Measurements from ENCODE around the gene FN3K.
"Not testable (repeated sequence)": the region's sequence is repeated elsewhere in the genome, so short reads cannot be mapped to it uniquely, and the experiment has no call there.

The FN3K gene

GRCh38 chr17:82779541-82779940 is 44.1 kb downstream of the FN3K start:
- H3K27ac ChIP-seq (ENCODE audit: low read length): no peak overlapping the region
- peaks cover 6 to 21% of the 10 kb centered on the region in 2 donors for H3K36me3 ChIP-seq (ENCODE audit: control insufficient read depth in 2 of 2, insufficient read depth in 2 of 2, low read length in 2 of 2)
- peaks cover 6% of the 10 kb centered on the region for H3K4me1 ChIP-seq (ENCODE audit: control insufficient read depth, insufficient read depth, low read length)
- no peaks in the 10 kb centered on the region for H3K27me3 ChIP-seq (ENCODE audit: control insufficient read depth in 1 of 2, insufficient read depth in 2 of 2, low read length in 2 of 2)
- no peak overlapping the region for H3K4me3 ChIP-seq (ENCODE audit: low read length in 2 of 2)
- no peaks in the 10 kb centered on the region for H3K9me3 ChIP-seq (ENCODE audit: control insufficient read depth in 2 of 2, low read length in 2 of 2)
- no peak overlapping the region for H3K9ac ChIP-seq (ENCODE audit: low read length in 2 of 2)

- no peaks in the 10 kb centered on the region for H3K4me1 ChIP-seq (ENCODE audit: control insufficient read depth, insufficient read depth, low read length)
- H3K9me3 ChIP-seq (ENCODE audit: control insufficient read depth in 2 of 2, low read length in 2 of 2): no peaks in the 10 kb centered on the region
- peaks cover 8 to 23% of the 10 kb centered on the region in 2 donors for H3K36me3 ChIP-seq (ENCODE audit: control insufficient read depth in 2 of 2, insufficient read depth in 2 of 2, low read length in 2 of 2)
- no peak overlapping the region for H3K4me3 ChIP-seq (ENCODE audit: low read length in 2 of 2)
- H3K9ac ChIP-seq (ENCODE audit: low read length in 2 of 2): no peak overlapping the region
- no peak overlapping the region for H3K27ac ChIP-seq (ENCODE audit: low read length)
- no peaks in the 10 kb centered on the region for H3K27me3 ChIP-seq (ENCODE audit: control insufficient read depth in 1 of 2, insufficient read depth in 2 of 2, low read length in 2 of 2)
Observed at GRCh38 chr17:82780195-82780594, 44.8 kb downstream of the FN3K start.

GRCh38 chr17:82780971-82781893 is 45.8 kb downstream of the FN3K start:
- H3K9me3 ChIP-seq (ENCODE audit: control insufficient read depth in 2 of 2, low read length in 2 of 2): no peaks in the 10 kb centered on the region
- no peak overlapping the region for H3K9ac ChIP-seq (ENCODE audit: low read length in 2 of 2)
- H3K4me1 ChIP-seq (ENCODE audit: control insufficient read depth, insufficient read depth, low read length): no peaks in the 10 kb centered on the region
- H3K27ac ChIP-seq (ENCODE audit: low read length): no peak overlapping the region
- H3K36me3 ChIP-seq (ENCODE audit: control insufficient read depth in 2 of 2, insufficient read depth in 2 of 2, low read length in 2 of 2): peaks cover 8 to 22% of the 10 kb centered on the region in 2 donors
- no peaks in the 10 kb centered on the region for H3K27me3 ChIP-seq (ENCODE audit: control insufficient read depth in 1 of 2, insufficient read depth in 2 of 2, low read length in 2 of 2)
- no peak overlapping the region for H3K4me3 ChIP-seq (ENCODE audit: low read length in 2 of 2)

- Histone ChIP-seq H3K36me3 (ENCODE audit: control insufficient read depth in 2 of 2, insufficient read depth in 2 of 2, low read length in 2 of 2) (peaks cover 8 to 17% of the 10 kb centered on the region in 2 donors), H3K27me3 (ENCODE audit: control insufficient read depth in 1 of 2, insufficient read depth in 2 of 2, low read length in 2 of 2) (no peaks in the 10 kb centered on the region), H3K4me3 (ENCODE audit: low read length in 2 of 2) (no peak overlapping the region), H3K9me3 (ENCODE audit: control insufficient read depth in 2 of 2, low read length in 2 of 2) (no peaks in the 10 kb centered on the region), H3K9ac (ENCODE audit: low read length in 2 of 2) (no peak overlapping the region), H3K4me1 (ENCODE audit: control insufficient read depth, insufficient read depth, low read length) (no peaks in the 10 kb centered on the region), H3K27ac (ENCODE audit: low read length) (no peak overlapping the region)
Observed at GRCh38 chr17:82781894-82782274, 46.5 kb downstream of the FN3K start.

GRCh38 chr17:82782657-82783207 is 47.3 kb downstream of the FN3K start:
- no peak overlapping the region for H3K27ac ChIP-seq (ENCODE audit: low read length)
- peaks cover 8 to 17% of the 10 kb centered on the region in 2 donors for H3K36me3 ChIP-seq (ENCODE audit: control insufficient read depth in 2 of 2, insufficient read depth in 2 of 2, low read length in 2 of 2)
- no peak overlapping the region for H3K9ac ChIP-seq (ENCODE audit: low read length in 2 of 2)
- no peaks in the 10 kb centered on the region for H3K9me3 ChIP-seq (ENCODE audit: control insufficient read depth in 2 of 2, low read length in 2 of 2)
- H3K4me1 ChIP-seq (ENCODE audit: control insufficient read depth, insufficient read depth, low read length): no peaks in the 10 kb centered on the region
- no peaks in the 10 kb centered on the region for H3K27me3 ChIP-seq (ENCODE audit: control insufficient read depth in 1 of 2, insufficient read depth in 2 of 2, low read length in 2 of 2)
- H3K4me3 ChIP-seq (ENCODE audit: low read length in 2 of 2): no peak overlapping the region

GRCh38 chr17:82783498-82783897 is 48.1 kb downstream of the FN3K start:
- no peaks in the 10 kb centered on the region for H3K9me3 ChIP-seq (ENCODE audit: control insufficient read depth in 2 of 2, low read length in 2 of 2)
- peaks cover 8 to 17% of the 10 kb centered on the region in 2 donors for H3K36me3 ChIP-seq (ENCODE audit: control insufficient read depth in 2 of 2, insufficient read depth in 2 of 2, low read length in 2 of 2)
- H3K4me3 ChIP-seq (ENCODE audit: low read length in 2 of 2): no peak overlapping the region
- no peaks in the 10 kb centered on the region for H3K4me1 ChIP-seq (ENCODE audit: control insufficient read depth, insufficient read depth, low read length)
- no peak overlapping the region for H3K9ac ChIP-seq (ENCODE audit: low read length in 2 of 2)
- H3K27ac ChIP-seq (ENCODE audit: low read length): no peak overlapping the region
- H3K27me3 ChIP-seq (ENCODE audit: control insufficient read depth in 1 of 2, insufficient read depth in 2 of 2, low read length in 2 of 2): no peaks in the 10 kb centered on the region

- H3K4me1 ChIP-seq (ENCODE audit: control insufficient read depth, insufficient read depth, low read length); H3K27ac ChIP-seq (ENCODE audit: low read length); H3K4me3 ChIP-seq (ENCODE audit: low read length in 2 of 2); H3K9me3 ChIP-seq (ENCODE audit: control insufficient read depth in 2 of 2, low read length in 2 of 2); H3K27me3 ChIP-seq (ENCODE audit: control insufficient read depth in 1 of 2, insufficient read depth in 2 of 2, low read length in 2 of 2); H3K9ac ChIP-seq (ENCODE audit: low read length in 2 of 2): not testable (repeated sequence)
- H3K36me3 ChIP-seq (ENCODE audit: control insufficient read depth in 2 of 2, insufficient read depth in 2 of 2, low read length in 2 of 2): peaks cover 8 to 17% of the 10 kb centered on the region in 2 donors
Observed at GRCh38 chr17:82785581-82785980, 50.2 kb downstream of the FN3K start.

GRCh38 chr17:82786427-82786826 is 51.0 kb downstream of the FN3K start:
- H3K27ac ChIP-seq (ENCODE audit: low read length): no peak overlapping the region
- no peaks in the 10 kb centered on the region for H3K27me3 ChIP-seq (ENCODE audit: control insufficient read depth in 1 of 2, insufficient read depth in 2 of 2, low read length in 2 of 2)
- H3K9ac ChIP-seq (ENCODE audit: low read length in 2 of 2): no peak overlapping the region
- H3K4me1 ChIP-seq (ENCODE audit: control insufficient read depth, insufficient read depth, low read length): peaks cover 2% of the 10 kb centered on the region
- H3K4me3 ChIP-seq (ENCODE audit: low read length in 2 of 2): no peak overlapping the region
- no peaks in the 10 kb centered on the region for H3K9me3 ChIP-seq (ENCODE audit: control insufficient read depth in 2 of 2, low read length in 2 of 2)
- peaks cover 8 to 17% of the 10 kb centered on the region in 2 donors for H3K36me3 ChIP-seq (ENCODE audit: control insufficient read depth in 2 of 2, insufficient read depth in 2 of 2, low read length in 2 of 2)

- H3K9me3 ChIP-seq (ENCODE audit: control insufficient read depth in 2 of 2, low read length in 2 of 2): no peaks in the 10 kb centered on the region
- H3K4me1 ChIP-seq (ENCODE audit: control insufficient read depth, insufficient read depth, low read length): peaks cover 2% of the 10 kb centered on the region
- H3K4me3 ChIP-seq (ENCODE audit: low read length in 2 of 2): no peak overlapping the region
- H3K9ac ChIP-seq (ENCODE audit: low read length in 2 of 2): no peak overlapping the region
- peaks cover 8 to 15% of the 10 kb centered on the region in 2 donors for H3K36me3 ChIP-seq (ENCODE audit: control insufficient read depth in 2 of 2, insufficient read depth in 2 of 2, low read length in 2 of 2)
- H3K27me3 ChIP-seq (ENCODE audit: control insufficient read depth in 1 of 2, insufficient read depth in 2 of 2, low read length in 2 of 2): no peaks in the 10 kb centered on the region
- no peak overlapping the region for H3K27ac ChIP-seq (ENCODE audit: low read length)
Observed at GRCh38 chr17:82787081-82787848, 51.9 kb downstream of the FN3K start.

GRCh38 chr17:82788206-82789001 is 53.0 kb downstream of the FN3K start:
- H3K9ac ChIP-seq (ENCODE audit: low read length in 2 of 2): no peak overlapping the region

More at GRCh38 chr17:82788206-82789001, 53.0 kb downstream of the FN3K start:
- Histone ChIP-seq H3K9me3 (ENCODE audit: control insufficient read depth in 2 of 2, low read length in 2 of 2) (no peaks in the 10 kb centered on the region), H3K4me1 (ENCODE audit: control insufficient read depth, insufficient read depth, low read length) (peaks cover 4% of the 10 kb centered on the region), H3K27ac (ENCODE audit: low read length) (no peak overlapping the region), H3K36me3 (ENCODE audit: control insufficient read depth in 2 of 2, insufficient read depth in 2 of 2, low read length in 2 of 2) (peaks cover 6 to 7% of the 10 kb centered on the region in 2 donors), H3K4me3 (ENCODE audit: low read length in 2 of 2) (no peak overlapping the region), H3K27me3 (ENCODE audit: control insufficient read depth in 1 of 2, insufficient read depth in 2 of 2, low read length in 2 of 2) (no peaks in the 10 kb centered on the region)
